Subcutaneous adipose tissue (tissue), 4 donors: Measurements from ENCODE around the gene PTAFR. TPM values are rescaled to one million over a fixed set of nuclear protein-coding genes. Genes with fewer than 3 reads are reported as not detected.

Experiments
- total RNA-seq, 4 donors: library from RNA; depleted of rRNA; stranded (reverse); fragments of >200 nt; gene quantifications; one replicate each; pipeline ENCODE4 v1.1.0, GENCODE V29; 2016
- TF ChIP-seq, protein P1 (sequence below): fragments of 450-650 bp; IDR thresholded peaks from one replicate; pipeline ENCODE4 v1.5.1; 2016; ENCODE audit warnings: low read depth, mild to moderate bottlenecking, control low read depth, antibody characterized with exemption, moderate library complexity

PTAFR gene
- total RNA-seq, 4 donors from 2014 or later: 6.4 to 24.8 (median 7.6) TPM

DNA sequence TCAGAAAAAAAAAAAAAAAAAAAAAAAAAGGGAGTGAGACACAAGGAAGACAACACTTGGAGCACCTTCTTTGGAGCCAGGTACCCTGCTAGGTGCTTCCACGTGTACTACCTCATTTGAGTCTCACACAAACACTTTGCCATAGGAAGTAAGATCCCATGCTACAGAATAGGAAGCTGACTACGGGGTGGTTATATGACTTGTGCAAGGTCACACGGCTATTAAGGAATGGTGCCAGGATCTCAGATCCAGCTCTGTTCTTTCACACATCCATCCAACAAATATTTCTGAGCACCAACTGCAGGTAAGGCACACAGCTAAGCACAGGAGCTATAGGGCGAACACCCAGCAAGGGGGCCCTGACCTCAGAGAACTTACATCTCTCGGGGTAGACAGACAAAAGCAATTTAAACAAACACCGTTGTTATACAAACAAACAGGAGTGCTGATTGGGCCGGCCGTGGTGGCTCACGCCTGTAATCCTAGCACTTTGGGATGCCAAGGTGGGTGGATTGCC lies 22.4 kb downstream of the PTAFR start:
- TF ChIP-seq, protein P1, sequence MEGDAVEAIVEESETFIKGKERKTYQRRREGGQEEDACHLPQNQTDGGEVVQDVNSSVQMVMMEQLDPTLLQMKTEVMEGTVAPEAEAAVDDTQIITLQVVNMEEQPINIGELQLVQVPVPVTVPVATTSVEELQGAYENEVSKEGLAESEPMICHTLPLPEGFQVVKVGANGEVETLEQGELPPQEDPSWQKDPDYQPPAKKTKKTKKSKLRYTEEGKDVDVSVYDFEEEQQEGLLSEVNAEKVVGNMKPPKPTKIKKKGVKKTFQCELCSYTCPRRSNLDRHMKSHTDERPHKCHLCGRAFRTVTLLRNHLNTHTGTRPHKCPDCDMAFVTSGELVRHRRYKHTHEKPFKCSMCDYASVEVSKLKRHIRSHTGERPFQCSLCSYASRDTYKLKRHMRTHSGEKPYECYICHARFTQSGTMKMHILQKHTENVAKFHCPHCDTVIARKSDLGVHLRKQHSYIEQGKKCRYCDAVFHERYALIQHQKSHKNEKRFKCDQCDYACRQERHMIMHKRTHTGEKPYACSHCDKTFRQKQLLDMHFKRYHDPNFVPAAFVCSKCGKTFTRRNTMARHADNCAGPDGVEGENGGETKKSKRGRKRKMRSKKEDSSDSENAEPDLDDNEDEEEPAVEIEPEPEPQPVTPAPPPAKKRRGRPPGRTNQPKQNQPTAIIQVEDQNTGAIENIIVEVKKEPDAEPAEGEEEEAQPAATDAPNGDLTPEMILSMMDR: no peak

GRCh38 chr1:28150125-28150780 lies 26.2 kb downstream of the PTAFR start:
- TF ChIP-seq, protein P1: no peak

DNA sequence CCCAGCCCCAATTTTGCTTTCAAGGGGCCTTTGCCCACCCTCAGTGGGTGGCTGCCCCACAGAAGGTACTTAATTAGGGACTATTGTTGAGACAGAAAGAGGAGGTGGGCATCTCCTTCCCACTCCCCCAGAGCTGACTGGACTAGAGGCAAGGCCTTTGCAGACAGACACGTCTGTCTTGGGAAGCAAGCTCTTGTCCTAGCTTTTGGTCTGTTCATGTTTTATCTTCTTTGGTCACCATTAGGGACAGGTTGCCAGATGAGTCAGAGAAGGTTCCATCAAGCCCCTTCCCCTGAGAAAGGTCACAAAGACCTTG lies 27.7 kb downstream of the PTAFR start:
- TF ChIP-seq, protein P1: no peak

GRCh38 chr1:28147264-28148094 lies 29.0 kb downstream of the PTAFR start:
- TF ChIP-seq, protein P1: no peak

- TF ChIP-seq, protein P1: no peak
These were observed 30.8 kb downstream of the PTAFR start for GRCh38 chr1:28145728-28146127.

DNA sequence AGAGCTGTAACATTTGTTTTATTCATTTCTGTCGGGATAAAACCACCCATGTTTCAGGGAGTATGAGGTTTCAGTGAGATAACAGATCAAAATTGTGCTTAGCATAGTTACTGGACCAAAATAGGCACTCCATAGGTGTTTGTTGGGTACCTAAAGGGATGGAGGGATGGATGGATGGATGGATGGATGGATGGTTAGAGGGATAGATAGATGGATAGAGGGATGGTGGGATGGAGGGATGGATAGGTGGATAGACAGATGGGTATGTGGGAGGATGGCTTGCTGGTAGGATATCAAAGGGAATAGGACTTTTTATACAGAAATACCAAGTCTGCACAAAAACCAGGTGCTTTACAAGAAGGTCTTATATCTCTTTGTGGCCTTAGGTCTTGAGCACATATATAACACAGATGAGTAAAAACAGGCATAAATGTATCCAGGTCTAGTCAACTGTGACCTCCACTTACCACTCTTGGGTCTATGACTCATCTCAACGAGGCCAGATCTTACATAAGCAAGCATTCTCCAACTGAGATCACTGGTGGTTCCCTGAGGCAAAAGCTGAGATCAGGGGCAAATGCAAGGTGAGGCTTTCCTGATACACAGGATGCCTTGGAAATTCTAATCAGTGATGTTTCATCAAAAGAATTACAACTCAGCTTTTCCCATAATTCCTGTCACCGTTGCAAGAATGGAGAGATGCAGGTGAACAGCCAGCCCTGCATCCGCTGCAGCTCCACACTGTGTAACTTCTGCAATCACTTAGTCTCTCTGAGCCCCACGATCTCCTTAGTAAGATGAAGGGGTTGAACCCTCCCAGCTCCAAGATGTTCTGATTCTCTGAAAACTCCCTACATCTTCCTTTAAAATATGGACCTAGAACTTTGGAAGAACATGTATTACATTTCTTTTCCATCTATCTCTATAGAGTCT lies 32.0 kb downstream of the PTAFR start:
- TF ChIP-seq, protein P1: no peak
